Activated CD4-positive, alpha-beta T cell treated with anti-CD3 and anti-CD28 coated beads, Interleukin-2, amount 50 U/mL, for 4 hours (primary cell): ENCODE results near the gene RGMA.
"Not testable (repeated sequence)": the region's sequence is repeated elsewhere in the genome, so short reads cannot be mapped to it uniquely, and the experiment has no call there.

Source experiments
- DNase-seq, 2 experiments: peaks; one replicate each; pipeline ENCODE4 v3.0.0-alpha.2; 2020

Gene RGMA

GRCh38 chr15:93046721-93047120 lies 42.3 kb downstream of the RGMA start:
- no peak for DNase-seq

- DNase-seq, result no peak
Observed at GRCh38 chr15:93046120-93046519, 42.9 kb downstream of the RGMA start.

GRCh38 chr15:93045191-93045785 lies 43.7 kb downstream of the RGMA start:
- no peak for DNase-seq

GRCh38 chr15:93044301-93045190 lies 44.5 kb downstream of the RGMA start:
- DNase-seq, result no peak

- no peak for DNase-seq
Observed at GRCh38 chr15:93043621-93044300, 45.2 kb downstream of the RGMA start.

GRCh38 chr15:93042691-93043378 lies 46.2 kb downstream of the RGMA start:
- no peak for DNase-seq

- no peak for DNase-seq
Observed at GRCh38 chr15:93042211-93042610, 46.8 kb downstream of the RGMA start.

GRCh38 chr15:93041159-93041547 lies 47.9 kb downstream of the RGMA start:
- no peak for DNase-seq

- DNase-seq, result no peak
Observed at GRCh38 chr15:93040288-93041158, 48.5 kb downstream of the RGMA start.

GRCh38 chr15:93039562-93040287 lies 49.3 kb downstream of the RGMA start:
- DNase-seq, result not testable (repeated sequence)

- DNase-seq, result no peak
Observed at GRCh38 chr15:93037820-93038705, 50.9 kb downstream of the RGMA start.

GRCh38 chr15:93036951-93037819 lies 51.8 kb downstream of the RGMA start:
- DNase-seq, result no peak

GRCh38 chr15:93035953-93036810 lies 52.8 kb downstream of the RGMA start:
- peak; percentile 20 to 24 for DNase-seq

- no peak for DNase-seq
Observed at GRCh38 chr15:93035092-93035915, 53.7 kb downstream of the RGMA start.

- DNase-seq, result no peak
Observed at GRCh38 chr15:93034512-93034911, 54.5 kb downstream of the RGMA start.

- DNase-seq, result no peak
Observed at GRCh38 chr15:93033434-93034045, 55.5 kb downstream of the RGMA start.
